Activated CD4-positive, alpha-beta T cell treated with anti-CD3 and anti-CD28 coated beads for 1 hour (primary cell): ENCODE measurements around the gene CCHCR1.

Source experiments
- DNase-seq: peaks from one replicate; pipeline ENCODE4 v3.0.0-alpha.2; 2020

The CCHCR1 gene

GRCh38 chr6:31158863-31159855 is 1.6 kb upstream of the CCHCR1 start:
- no peak for DNase-seq

GRCh38 chr6:31158140-31158862 is 699 bp upstream of the CCHCR1 start, which contains the start of gene TCF19:
TCF19 (plus strand) TSS chr6:31158589; CDS start chr6:31159470, 881 bp downstream.
- peak; percentile 99 for DNase-seq

GRCh38 chr6:31156641-31157040 is 961 bp downstream of the CCHCR1 start:
- DNase-seq, result no peak

GRCh38 chr6:31154436-31154835 is 3.2 kb downstream of the CCHCR1 start:
- DNase-seq, result no peak

GRCh38 chr6:31152781-31153180 is 4.8 kb downstream of the CCHCR1 start:
- no peak for DNase-seq

GRCh38 chr6:31149827-31150447 is 7.7 kb downstream of the CCHCR1 start:
- no peak for DNase-seq

GRCh38 chr6:31145386-31145785 is 12.2 kb downstream of the CCHCR1 start:
- DNase-seq, result no peak

- DNase-seq, result no peak
Observed at GRCh38 chr6:31144970-31145340, 12.6 kb downstream of the CCHCR1 start.

- DNase-seq, result no peak
Observed at GRCh38 chr6:31144296-31144969, 13.2 kb downstream of the CCHCR1 start.

GRCh38 chr6:31143148-31143547 is 14.5 kb downstream of the CCHCR1 start:
- no peak for DNase-seq

GRCh38 chr6:31142361-31142761 is 15.2 kb downstream of the CCHCR1 start:
- no peak for DNase-seq

- no peak for DNase-seq
Observed at GRCh38 chr6:31140643-31141042, 17.0 kb downstream of the CCHCR1 start.

- DNase-seq, result no peak
Observed at GRCh38 chr6:31139599-31139998, 18.0 kb downstream of the CCHCR1 start.

- no peak for DNase-seq
Observed at GRCh38 chr6:31138982-31139381, 18.6 kb downstream of the CCHCR1 start, which contains the start of gene PSORS1C2. PSORS1C2 (minus strand) TSS chr6:31139066; CDS start chr6:31139026, 40 bp downstream.

GRCh38 chr6:31135710-31136109 is 21.9 kb downstream of the CCHCR1 start:
- DNase-seq, result no peak

GRCh38 chr6:31132806-31133205 is 24.8 kb downstream of the CCHCR1 start:
- no peak for DNase-seq

GRCh38 chr6:31131595-31131994 is 26.0 kb downstream of the CCHCR1 start:
- DNase-seq, result no peak

GRCh38 chr6:31130751-31131150 is 26.9 kb downstream of the CCHCR1 start:
- DNase-seq, result no peak

GRCh38 chr6:31129130-31129529 is 28.5 kb downstream of the CCHCR1 start:
- no peak for DNase-seq

- DNase-seq, result peak; percentile 47
Observed at GRCh38 chr6:31128093-31128676, 29.4 kb downstream of the CCHCR1 start.

- no peak for DNase-seq
Observed at GRCh38 chr6:31126396-31127175, 31.0 kb downstream of the CCHCR1 start.
